GOT3 (cell line): ENCODE results near the gene CARF.

Experiments used
- DNase-seq: peaks from one replicate; lab custom pipeline; 2025; ENCODE audit warnings: mixed read lengths; lab: John Stamatoyannopoulos, UW

The CARF gene

DNA sequence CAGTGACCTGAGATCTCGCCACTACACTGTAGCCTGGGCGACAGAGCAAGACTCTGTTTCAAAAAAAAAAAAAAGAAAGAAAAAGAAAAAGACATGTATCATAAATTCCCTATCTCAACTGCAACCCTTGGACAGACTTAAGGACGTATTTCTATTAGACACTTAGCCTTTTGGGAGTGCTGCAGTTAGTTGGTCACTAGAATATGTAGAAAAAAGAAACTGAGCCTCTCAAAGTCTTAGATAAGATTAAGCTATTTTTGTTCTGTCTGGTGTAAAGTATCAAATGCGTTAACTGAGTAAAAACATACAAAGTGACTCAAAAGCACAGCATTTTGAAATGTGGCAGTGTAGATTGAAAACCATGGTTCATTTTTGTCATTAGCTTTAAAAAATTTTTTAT lies 109.9 kb downstream of the CARF start:
- no peak for DNase-seq

DNA sequence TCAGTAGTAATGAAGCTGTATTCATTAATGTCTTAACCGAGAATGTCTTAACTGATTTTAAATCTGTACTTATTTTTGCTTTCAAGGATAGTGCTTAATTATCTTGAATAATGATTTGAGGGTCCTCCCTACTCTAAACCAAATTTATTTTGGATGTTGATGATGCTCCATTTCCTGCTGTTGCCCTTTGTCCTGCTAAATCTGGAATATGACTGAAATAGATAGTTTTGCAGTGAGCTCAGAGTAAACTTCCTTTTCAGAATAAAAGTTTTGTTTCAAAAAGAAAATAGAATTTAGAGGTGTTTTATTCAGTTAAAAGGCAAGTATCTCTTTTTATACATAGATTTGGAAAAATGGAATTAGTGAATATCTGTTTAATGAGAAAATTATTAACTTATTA lies 110.7 kb downstream of the CARF start:
- DNase-seq = no peak

DNA sequence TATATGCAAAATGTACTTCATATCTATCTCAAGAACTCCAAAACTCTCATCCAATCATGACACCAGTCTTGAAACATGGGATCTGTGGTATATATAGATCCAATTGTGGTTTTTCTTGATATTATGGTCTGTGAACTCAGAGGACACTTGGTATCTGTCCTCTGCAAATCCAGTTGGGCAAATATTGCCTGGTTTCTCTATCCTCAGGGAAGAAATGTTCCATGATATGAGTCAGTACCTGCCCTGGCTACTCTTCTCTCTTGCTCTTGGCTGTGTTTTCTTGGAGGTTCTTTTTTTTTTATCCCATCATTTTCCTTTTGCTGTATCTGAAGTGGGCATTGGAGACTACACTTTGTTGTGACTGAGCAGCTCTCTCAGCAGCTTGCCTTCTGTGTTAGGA lies 113.5 kb downstream of the CARF start:
- DNase-seq = no peak

DNA sequence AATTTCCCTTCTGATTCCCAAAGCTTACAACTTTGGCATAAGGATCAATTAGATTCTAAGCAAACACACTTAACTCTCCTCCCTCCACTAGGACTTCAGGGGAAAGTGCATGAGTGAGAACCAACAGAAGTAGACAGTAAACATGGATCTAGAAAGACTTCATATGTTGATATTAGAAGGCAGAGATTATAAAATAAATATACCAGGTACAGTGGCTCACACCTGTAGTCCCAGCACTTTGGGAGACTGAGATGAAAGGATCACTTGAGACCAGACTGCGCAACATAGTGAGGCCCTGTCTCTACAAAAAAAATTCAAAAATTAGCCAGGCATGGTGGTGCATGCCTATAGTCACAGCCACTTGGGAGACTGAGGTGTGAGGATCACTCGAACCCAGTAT lies 118.5 kb downstream of the CARF start:
- DNase-seq = no peak

DNA sequence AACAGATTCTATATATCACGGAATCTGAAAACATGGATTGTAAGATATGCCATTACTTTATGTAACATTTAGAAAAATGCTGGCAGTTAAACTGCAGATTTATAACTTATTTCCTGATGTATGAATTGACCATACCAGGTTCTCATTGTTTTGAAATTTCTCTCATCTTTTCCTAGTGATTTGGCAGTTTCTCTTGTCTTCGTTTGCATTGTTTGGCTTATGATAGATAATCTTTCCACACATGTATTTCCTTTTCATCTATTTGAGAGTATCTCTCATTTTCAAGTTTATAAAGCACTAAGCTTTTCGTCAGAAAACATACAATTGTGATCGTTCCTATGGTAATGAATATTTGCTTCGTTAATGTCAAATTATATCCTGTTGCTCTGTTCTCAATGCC lies 118.9 kb downstream of the CARF start:
- DNase-seq = no peak

DNA sequence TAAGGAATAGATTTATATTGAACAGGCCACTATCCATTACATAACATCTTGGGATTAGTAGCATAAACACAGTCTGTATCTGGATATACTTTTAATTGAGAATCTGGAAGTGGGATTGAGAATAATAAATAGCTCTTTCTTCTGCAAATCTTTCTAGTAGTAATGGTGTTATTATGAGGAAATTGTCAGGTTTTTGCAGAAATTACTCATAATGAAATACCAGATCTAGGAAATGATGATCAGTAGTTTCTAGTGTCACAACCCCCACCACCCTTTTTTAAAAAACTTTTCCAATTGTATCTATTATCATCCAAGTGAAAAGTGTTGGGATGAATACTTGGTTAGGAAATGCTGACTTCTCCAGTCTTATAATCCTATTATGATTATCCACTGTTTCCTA lies 121.3 kb downstream of the CARF start:
- DNase-seq = no peak

DNA sequence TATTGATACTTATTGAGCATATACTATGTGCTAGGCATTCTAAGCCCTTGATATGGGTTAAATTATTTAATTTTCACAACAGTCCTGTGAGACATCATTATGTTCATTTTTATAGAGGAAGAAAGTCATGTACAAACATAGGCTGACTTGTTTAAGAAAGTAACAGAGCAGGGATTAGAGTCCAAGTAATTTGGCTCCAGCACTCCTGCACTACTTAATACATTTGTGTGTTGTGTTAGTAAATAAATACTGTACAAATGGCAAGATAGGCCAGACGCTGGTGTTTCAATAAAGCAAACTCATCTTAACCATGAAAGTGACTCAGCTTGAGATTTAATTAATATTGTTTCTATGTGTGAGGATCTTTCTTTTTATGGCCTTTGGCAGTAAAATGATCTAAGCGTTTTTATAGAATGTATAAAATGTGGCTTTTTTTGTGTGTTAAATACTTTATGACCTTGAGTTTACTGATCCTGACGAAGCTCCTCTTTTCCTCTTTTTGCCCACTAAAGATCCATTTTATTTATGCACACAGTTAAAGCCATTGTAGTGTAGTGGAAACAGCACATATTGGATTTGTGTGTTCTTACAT lies 123.9 kb downstream of the CARF start:
- no peak for DNase-seq
